Activated CD4-positive, alpha-beta memory T cell treated with anti-CD3 and anti-CD28 coated beads for 36 hours (primary cell): Measurements from ENCODE around the gene PRAME. TPM values are rescaled to one million over a fixed set of nuclear protein-coding genes. Genes with fewer than 3 reads are reported as not detected.
"Not testable (repeated sequence)": the region's sequence is repeated elsewhere in the genome, so short reads cannot be mapped to it uniquely, and the experiment has no call there.

Source experiments
- CTCF ChIA-PET: fragments of 350-600 bp; sonication (Branson Sonifier 250); formaldehyde crosslinking; loops from one replicate; lab custom pipeline; 2021; ENCODE audit warnings: antibody characterized with exemption, inconsistent platforms; lab: Charles Lee
- POLR2A ChIA-PET: fragments of 350-600 bp; sonication (Branson Sonifier 250); formaldehyde crosslinking; loops from one replicate; lab custom pipeline; 2021; ENCODE audit warnings: antibody characterized with exemption; lab: Charles Lee
- DNase-seq: peaks from one replicate; pipeline ENCODE4 v3.0.0-alpha.2; 2020
- H3K27ac Mint-ChIP-seq: one replicate; pipeline ENCODE4 v1.8.0; 2021; ENCODE audit warnings: mixed read lengths
- H3K27me3 Mint-ChIP-seq: one replicate; pipeline ENCODE4 v1.8.0; 2021; ENCODE audit warnings: mixed read lengths
- H3K36me3 Mint-ChIP-seq: one replicate; pipeline ENCODE4 v1.8.0; 2021; ENCODE audit warnings: mixed read lengths
- H3K4me1 Mint-ChIP-seq: one replicate; pipeline ENCODE4 v1.8.0; 2021; ENCODE audit warnings: low read depth, mixed read lengths
- H3K4me3 Mint-ChIP-seq: one replicate; pipeline ENCODE4 v1.8.0; 2021; ENCODE audit warnings: mild to moderate bottlenecking, mixed read lengths
- H3K9me3 Mint-ChIP-seq: one replicate; pipeline ENCODE4 v1.8.0; 2021; ENCODE audit warnings: mixed read lengths
- intact Hi-C: fragments of 100-400 bp; cut with micrococcal nuclease; formaldehyde crosslinking; loops from one replicate; pipeline ENCODE4 v1.15.1; 2023
- total RNA-seq, 2 experiments: library from RNA; stranded (reverse); gene quantifications; one replicate each; pipeline ENCODE4 v1.2.3, GENCODE V29; 2021

Gene PRAME
- total RNA-seq, 2 experiments from 2014 or later, result not detected

- Mint-ChIP-seq H3K4me3 (no peak overlapping the region), H3K4me1 (no peaks in the 10 kb centered on the region), H3K36me3 (no peaks in the 10 kb centered on the region), H3K27me3 (peaks cover 7% of the 10 kb centered on the region), H3K27ac (no peak overlapping the region), H3K9me3 (no peaks in the 10 kb centered on the region)
- POLR2A ChIA-PET, result no interaction called here
- CTCF ChIA-PET, result no interaction called here
- DNase-seq, result no peak
- intact Hi-C loops, result no loop called here
Measured at GRCh38 chr22:22527312-22527711, 31.8 kb downstream of the PRAME start.

- H3K9me3 Mint-ChIP-seq, result no peaks in the 10 kb centered on the region
- no peak overlapping the region for H3K4me3 Mint-ChIP-seq
- ChIA-PET POLR2A (no interaction called here), CTCF (no interaction called here)
- DNase-seq, result no peak
- no peaks in the 10 kb centered on the region for H3K36me3 Mint-ChIP-seq
- intact Hi-C loops, result no loop called here
- H3K27ac Mint-ChIP-seq, result no peak overlapping the region
- peaks cover 7% of the 10 kb centered on the region for H3K27me3 Mint-ChIP-seq
- H3K4me1 Mint-ChIP-seq, result no peaks in the 10 kb centered on the region
Measured at GRCh38 chr22:22526125-22526912, 32.7 kb downstream of the PRAME start.

GRCh38 chr22:22523494-22523893, 35.6 kb downstream of the PRAME start:
- POLR2A ChIA-PET, result no interaction called here
- no peaks in the 10 kb centered on the region for H3K36me3 Mint-ChIP-seq
- DNase-seq, result no peak
- intact Hi-C loops, result no loop called here
- no peaks in the 10 kb centered on the region for H3K9me3 Mint-ChIP-seq
- H3K27ac Mint-ChIP-seq, result no peak overlapping the region
- peaks cover 5% of the 10 kb centered on the region for H3K27me3 Mint-ChIP-seq
- no peaks in the 10 kb centered on the region for H3K4me1 Mint-ChIP-seq
- CTCF ChIA-PET, result no interaction called here
- H3K4me3 Mint-ChIP-seq, result no peak overlapping the region

GRCh38 chr22:22521631-22522030, 37.4 kb downstream of the PRAME start:
- intact Hi-C loops, result no loop called here
- Mint-ChIP-seq H3K9me3 (no peaks in the 10 kb centered on the region), H3K4me3 (no peak overlapping the region), H3K36me3 (no peaks in the 10 kb centered on the region), H3K4me1 (no peaks in the 10 kb centered on the region), H3K27me3 (peaks cover 7% of the 10 kb centered on the region), H3K27ac (no peak overlapping the region)
- ChIA-PET POLR2A (no interaction called here), CTCF (interaction anchor here (2.2 kb wide), 1 partner anchor 13 kb away, joined by 5 read pairs; the partner anchor contains the start of gene ZNF280B)
- no peak for DNase-seq

GRCh38 chr22:22520667-22521602, 38.1 kb downstream of the PRAME start:
- Mint-ChIP-seq H3K4me1 (no peaks in the 10 kb centered on the region), H3K4me3 (no peak overlapping the region)
- intact Hi-C loops, result no loop called here

GRCh38 chr22:22520020-22520656, 38.9 kb downstream of the PRAME start, which contains the start of gene ZNF280A:
ZNF280A (minus strand) TSS chr22:22520270; CDS start chr22:22515630, 4,640 bp downstream.
- Mint-ChIP-seq H3K4me1 (no peaks in the 10 kb centered on the region), H3K27ac (no peak within 1 kb of the TSS), H3K27me3 (peaks cover 11% of the 10 kb centered on the region), H3K4me3 (no peak within 1 kb of the TSS), H3K36me3 (no peaks in the 10 kb centered on the region), H3K9me3 (no peaks in the 10 kb centered on the region)
- POLR2A ChIA-PET, result no interaction called here
- intact Hi-C loops, result no loop called here
- CTCF ChIA-PET, result interaction anchor here (0.9 to 1.4 kb wide), 3 partner anchors 11 to 97 kb away, joined by 4 read pairs; partner anchors contain the start of gene ZNF280B
- DNase-seq, result no peak

More at GRCh38 chr22:22520667-22521602, 38.1 kb downstream of the PRAME start:
- POLR2A ChIA-PET, result no interaction called here
- DNase-seq, result no peak
- Mint-ChIP-seq H3K36me3 (no peaks in the 10 kb centered on the region), H3K9me3 (no peaks in the 10 kb centered on the region), H3K27ac (no peak overlapping the region), H3K27me3 (peaks cover 8% of the 10 kb centered on the region)
- CTCF ChIA-PET, result interaction anchor here (0.9 to 2.2 kb wide), 2 partner anchors 12 kb away, joined by 4 to 5 read pairs; partner anchors contain the start of gene ZNF280B

GRCh38 chr22:22519591-22519990, 39.5 kb downstream of the PRAME start:
- intact Hi-C loops, result no loop called here
- no peaks in the 10 kb centered on the region for H3K4me1 Mint-ChIP-seq
- no peaks in the 10 kb centered on the region for H3K9me3 Mint-ChIP-seq
- no peak for DNase-seq
- CTCF ChIA-PET, result interaction anchor here (0.9 to 1.4 kb wide), 3 partner anchors 11 to 97 kb away, joined by 4 read pairs; partner anchors contain the start of gene ZNF280B
- POLR2A ChIA-PET, result no interaction called here
- no peaks in the 10 kb centered on the region for H3K36me3 Mint-ChIP-seq
- peaks cover 16% of the 10 kb centered on the region for H3K27me3 Mint-ChIP-seq
- H3K4me3 Mint-ChIP-seq, result no peak overlapping the region
- H3K27ac Mint-ChIP-seq, result no peak overlapping the region

- POLR2A ChIA-PET, result no interaction called here
Measured at GRCh38 chr22:22516992-22517391, 42.1 kb downstream of the PRAME start.

GRCh38 chr22:22515890-22516289, 43.2 kb downstream of the PRAME start:
- Mint-ChIP-seq H3K36me3 (no peaks in the 10 kb centered on the region), H3K4me3 (no peak overlapping the region), H3K27ac (no peak overlapping the region), H3K27me3 (peaks cover 17% of the 10 kb centered on the region), H3K9me3 (no peaks in the 10 kb centered on the region), H3K4me1 (no peaks in the 10 kb centered on the region)
- DNase-seq, result no peak
- POLR2A ChIA-PET, result no interaction called here
- CTCF ChIA-PET, result interaction anchor here (1.2 kb wide), 1 partner anchor 11 kb away, joined by 3 read pairs; no protein-coding TSS in a partner anchor
- intact Hi-C loops, result no loop called here

More at GRCh38 chr22:22516992-22517391, 42.1 kb downstream of the PRAME start:
- H3K4me1 Mint-ChIP-seq, result no peaks in the 10 kb centered on the region
- H3K27me3 Mint-ChIP-seq, result peaks cover 17% of the 10 kb centered on the region
- no peak for DNase-seq
- no peaks in the 10 kb centered on the region for H3K9me3 Mint-ChIP-seq
- intact Hi-C loops, result no loop called here
- CTCF ChIA-PET, result no interaction called here
- no peaks in the 10 kb centered on the region for H3K36me3 Mint-ChIP-seq
- H3K4me3 Mint-ChIP-seq, result no peak overlapping the region
- H3K27ac Mint-ChIP-seq, result no peak overlapping the region

GRCh38 chr22:22514431-22514830, 44.6 kb downstream of the PRAME start:
- H3K4me3 Mint-ChIP-seq, H3K9me3 Mint-ChIP-seq, H3K4me1 Mint-ChIP-seq, DNase-seq, intact Hi-C loops, H3K27ac Mint-ChIP-seq, H3K36me3 Mint-ChIP-seq, POLR2A ChIA-PET: not testable (repeated sequence)
- H3K27me3 Mint-ChIP-seq, result peaks cover 17% of the 10 kb centered on the region
- CTCF ChIA-PET, result interaction anchor here (1.2 kb wide), 1 partner anchor 10 kb away, joined by 3 read pairs; no protein-coding TSS in a partner anchor

GRCh38 chr22:22513619-22514018, 45.4 kb downstream of the PRAME start:
- ChIA-PET POLR2A (no interaction called here), CTCF (no interaction called here)
- Mint-ChIP-seq H3K36me3 (no peaks in the 10 kb centered on the region), H3K9me3 (peaks cover 11% of the 10 kb centered on the region), H3K27ac (no peak overlapping the region), H3K4me3 (no peak overlapping the region), H3K4me1 (peaks cover 4% of the 10 kb centered on the region), H3K27me3 (peaks cover 17% of the 10 kb centered on the region)
- intact Hi-C loops, result no loop called here
- DNase-seq, result no peak
